ENCODE data around the gene PGLYRP4.

The PGLYRP4 gene

GRCh38 chr1:153370146-153370545 lies 21.5 kb upstream of the PGLYRP4 start:
- CTCF ChIA-PET = no interaction called here

GRCh38 chr1:153368495-153368894 lies 19.9 kb upstream of the PGLYRP4 start:
- ChIA-PET POLR2A (no interaction called here), CTCF (no interaction called here)
- no peak for TF ChIP-seq SP1 (IDR thresholded peaks at IDR 0.05)
- no peak for TF ChIP-seq SUZ12 (IDR thresholded peaks at IDR 0.05)
- no peak for DNase-seq (ENCODE audit: extremely low spot score)

More at GRCh38 chr1:153370146-153370545, 21.5 kb upstream of the PGLYRP4 start:
- DNase-seq (ENCODE audit: extremely low spot score) = no peak
- no peak for TF ChIP-seq ARNT (IDR thresholded peaks at IDR 0.05)
- no peak for TF ChIP-seq BHLHE40 (IDR thresholded peaks at IDR 0.05; ENCODE audit: borderline replicate concordance)
- no peak for TF ChIP-seq TARDBP (IDR thresholded peaks at IDR 0.05)
- POLR2A ChIA-PET = no interaction called here

DNA sequence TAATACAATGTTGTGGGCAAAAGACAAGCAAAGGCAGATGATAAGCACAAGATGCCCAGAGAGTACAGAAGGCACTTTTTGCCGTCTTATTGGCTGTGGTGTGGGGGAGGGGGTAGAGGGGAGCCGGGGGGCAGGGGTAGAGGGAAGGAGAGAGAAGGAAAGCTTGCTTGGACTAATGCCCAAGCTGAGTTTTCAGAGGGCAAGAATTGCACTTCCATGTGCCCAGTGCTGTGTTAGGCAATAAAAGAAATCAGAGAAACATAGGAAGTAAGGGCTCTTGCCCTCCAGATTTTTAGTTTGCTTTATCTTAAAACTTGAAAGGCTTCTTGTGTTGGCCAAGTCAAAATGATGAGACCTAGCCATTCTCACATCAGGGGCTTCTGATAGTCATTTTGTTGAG lies 18.4 kb upstream of the PGLYRP4 start:
- no peak for TF ChIP-seq CTBP1 (IDR thresholded peaks at IDR 0.05; ENCODE audit: borderline replicate concordance)
- TF ChIP-seq ELF4 (IDR thresholded peaks at IDR 0.05) = no peak
- TF ChIP-seq TARDBP (IDR thresholded peaks at IDR 0.05) = no peak
- TF ChIP-seq NFRKB (IDR thresholded peaks at IDR 0.05) = no peak
- no peak for TF ChIP-seq FOXM1 (IDR thresholded peaks at IDR 0.05; ENCODE audit: borderline replicate concordance)
- TF ChIP-seq LEF1 (IDR thresholded peaks at IDR 0.05; ENCODE audit: borderline replicate concordance) = no peak
- TF ChIP-seq, protein P1, sequence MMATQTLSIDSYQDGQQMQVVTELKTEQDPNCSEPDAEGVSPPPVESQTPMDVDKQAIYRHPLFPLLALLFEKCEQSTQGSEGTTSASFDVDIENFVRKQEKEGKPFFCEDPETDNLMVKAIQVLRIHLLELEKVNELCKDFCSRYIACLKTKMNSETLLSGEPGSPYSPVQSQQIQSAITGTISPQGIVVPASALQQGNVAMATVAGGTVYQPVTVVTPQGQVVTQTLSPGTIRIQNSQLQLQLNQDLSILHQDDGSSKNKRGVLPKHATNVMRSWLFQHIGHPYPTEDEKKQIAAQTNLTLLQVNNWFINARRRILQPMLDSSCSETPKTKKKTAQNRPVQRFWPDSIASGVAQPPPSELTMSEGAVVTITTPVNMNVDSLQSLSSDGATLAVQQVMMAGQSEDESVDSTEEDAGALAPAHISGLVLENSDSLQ (IDR thresholded peaks at IDR 0.05) = no peak
- no peak for TF ChIP-seq BHLHE40 (IDR thresholded peaks at IDR 0.05; ENCODE audit: borderline replicate concordance)
- no peak for TF ChIP-seq FOXA1 (IDR thresholded peaks at IDR 0.05)
- no peak for TF ChIP-seq ARNT (IDR thresholded peaks at IDR 0.05)
- no peak for DNase-seq (ENCODE audit: extremely low spot score)
- ChIA-PET CTCF (no interaction called here), POLR2A (no interaction called here)

- CTCF ChIA-PET = no interaction called here
- TF ChIP-seq CTBP1 (IDR thresholded peaks at IDR 0.05; ENCODE audit: borderline replicate concordance) (no peak), TARDBP (IDR thresholded peaks at IDR 0.05) (no peak), NFRKB (IDR thresholded peaks at IDR 0.05) (no peak), FOXM1 (IDR thresholded peaks at IDR 0.05; ENCODE audit: borderline replicate concordance) (no peak), FOXK2 (IDR thresholded peaks at IDR 0.05) (no peak), ZNF384 (IDR thresholded peaks at IDR 0.05) (no peak), HDGF (IDR thresholded peaks at IDR 0.05; ENCODE audit: borderline replicate concordance) (no peak), SP1 (IDR thresholded peaks at IDR 0.05) (no peak), ELF4 (IDR thresholded peaks at IDR 0.05) (no peak), FOXA1 (IDR thresholded peaks at IDR 0.05) (no peak)
- DNase-seq (ENCODE audit: extremely low spot score) = no peak
- POLR2A ChIA-PET = no interaction called here
These were observed 17.6 kb upstream of the PGLYRP4 start for GRCh38 chr1:153366261-153366660.

GRCh38 chr1:153365696-153366095 lies 17.1 kb upstream of the PGLYRP4 start:
- no peak for DNase-seq (ENCODE audit: extremely low spot score)
- POLR2A ChIA-PET = no interaction called here
- TF ChIP-seq FOXM1 (IDR thresholded peaks at IDR 0.05; ENCODE audit: borderline replicate concordance) (no peak), SUZ12 (IDR thresholded peaks at IDR 0.05) (no peak), LEF1 (IDR thresholded peaks at IDR 0.05; ENCODE audit: borderline replicate concordance) (no peak), SP1 (IDR thresholded peaks at IDR 0.05) (no peak), ARNT (IDR thresholded peaks at IDR 0.05) (no peak), FOXK2 (IDR thresholded peaks at IDR 0.05) (no peak), FOXA1 (IDR thresholded peaks at IDR 0.05) (no peak)
- CTCF ChIA-PET = interaction anchor here (1.6 kb wide), 1 partner anchor 10 kb away, joined by 4 read pairs; no protein-coding TSS in a partner anchor

DNA sequence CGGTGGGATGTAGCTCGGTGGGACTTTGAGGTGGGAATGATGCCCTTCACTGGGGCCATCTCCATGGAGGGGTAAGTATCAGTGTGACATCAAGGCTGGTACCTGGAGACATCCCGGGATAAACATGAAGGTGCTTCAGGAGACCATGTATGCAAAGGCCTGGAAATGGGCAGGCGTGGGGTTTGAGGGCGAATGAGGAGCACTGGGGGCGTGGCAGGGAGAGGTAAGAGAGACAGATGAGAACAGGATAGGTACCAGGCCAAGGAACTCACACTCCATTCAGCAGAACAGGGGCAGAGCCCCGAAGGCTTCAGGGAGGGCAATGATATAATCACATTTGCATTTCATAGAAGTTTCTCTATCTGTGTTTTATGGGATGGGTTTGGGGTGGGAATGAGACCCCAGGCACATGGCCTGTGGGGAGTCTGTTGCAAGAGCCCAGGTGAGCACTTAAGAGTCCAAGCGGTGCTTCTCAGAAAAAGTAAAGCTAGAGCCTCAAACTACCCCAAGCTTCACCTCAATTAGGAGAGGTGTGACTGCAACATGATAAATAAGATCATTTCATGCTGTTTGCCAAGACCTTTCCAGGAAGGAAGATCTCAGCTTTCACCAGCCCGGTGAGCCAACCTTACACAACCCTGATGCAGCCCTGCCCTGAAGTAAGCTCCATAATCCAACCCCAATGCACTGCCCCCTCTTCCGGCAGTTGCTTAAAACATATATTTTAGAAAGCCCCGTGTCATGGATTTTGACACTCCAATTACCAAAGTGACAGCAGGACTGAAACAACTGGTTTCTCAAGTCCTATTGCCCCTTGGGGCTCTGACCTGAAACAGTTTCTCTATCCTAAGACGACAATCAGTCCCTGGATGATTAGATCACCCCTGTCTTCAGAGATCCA lies 16.4 kb upstream of the PGLYRP4 start:
- ChIA-PET CTCF (interaction anchor here (1.6 kb wide), 1 partner anchor 10 kb away, joined by 4 read pairs; no protein-coding TSS in a partner anchor), POLR2A (no interaction called here)
- TF ChIP-seq BHLHE40 (IDR thresholded peaks at IDR 0.05; ENCODE audit: borderline replicate concordance) = no peak
- TF ChIP-seq, protein P1 (IDR thresholded peaks at IDR 0.05) = no peak
- no peak for TF ChIP-seq ELF4 (IDR thresholded peaks at IDR 0.05)
- TF ChIP-seq HDGF (IDR thresholded peaks at IDR 0.05; ENCODE audit: borderline replicate concordance) = no peak
- no peak for TF ChIP-seq FOXK2 (IDR thresholded peaks at IDR 0.05)
- TF ChIP-seq LEF1 (IDR thresholded peaks at IDR 0.05; ENCODE audit: borderline replicate concordance) = no peak
- TF ChIP-seq TARDBP (IDR thresholded peaks at IDR 0.05) = no peak
- TF ChIP-seq ZNF384 (IDR thresholded peaks at IDR 0.05) = no peak
- TF ChIP-seq SUZ12 (IDR thresholded peaks at IDR 0.05) = no peak
- TF ChIP-seq SP1 (IDR thresholded peaks at IDR 0.05) = no peak
- DNase-seq (ENCODE audit: extremely low spot score) = no peak

DNA sequence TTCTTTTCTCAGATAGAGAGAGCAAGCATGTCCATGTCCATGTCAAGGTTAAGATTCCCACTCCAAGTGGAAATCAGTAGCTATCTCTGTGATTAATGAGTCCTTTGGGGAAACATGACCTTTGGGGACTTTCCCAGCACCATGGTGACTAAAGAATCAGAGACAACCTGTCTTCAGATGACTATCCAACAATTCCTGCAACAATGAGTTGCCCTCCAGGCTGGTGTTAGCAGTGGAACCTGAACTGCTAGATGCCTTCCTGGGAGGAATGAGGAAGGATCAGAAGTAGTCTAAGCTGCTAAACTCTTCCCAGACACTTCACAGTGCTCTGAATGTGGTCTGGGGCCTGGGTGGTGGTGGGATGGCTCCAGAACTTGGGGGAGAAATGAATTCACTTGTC lies 15.5 kb upstream of the PGLYRP4 start:
- TF ChIP-seq CTBP1 (IDR thresholded peaks at IDR 0.05; ENCODE audit: borderline replicate concordance) (no peak), L3MBTL2 (conservative IDR thresholded peaks at IDR 0.05) (no peak), LEF1 (IDR thresholded peaks at IDR 0.05; ENCODE audit: borderline replicate concordance) (no peak), FOXA1 (IDR thresholded peaks at IDR 0.05) (no peak), FOXK2 (IDR thresholded peaks at IDR 0.05) (no peak), ARNT (IDR thresholded peaks at IDR 0.05) (no peak), BHLHE40 (IDR thresholded peaks at IDR 0.05; ENCODE audit: borderline replicate concordance) (no peak), NFRKB (IDR thresholded peaks at IDR 0.05) (no peak), SP1 (IDR thresholded peaks at IDR 0.05) (no peak)
- TF ChIP-seq, protein P1 (IDR thresholded peaks at IDR 0.05) = no peak
- CTCF ChIA-PET = interaction anchor here (1.6 kb wide), 1 partner anchor 9 kb away, joined by 4 read pairs; no protein-coding TSS in a partner anchor
- DNase-seq (ENCODE audit: extremely low spot score) = no peak
- POLR2A ChIA-PET = no interaction called here
